Activated naive CD4-positive, alpha-beta T cell treated with anti-CD3 and anti-CD28 coated beads, Interleukin-2, amount 50 U/mL, for 72 hours (primary cell): ENCODE results near the gene SVIL. TPM values are rescaled to one million over a fixed set of nuclear protein-coding genes. Genes with fewer than 3 reads are reported as not detected.
"Not testable (repeated sequence)": the region's sequence is repeated elsewhere in the genome, so short reads cannot be mapped to it uniquely, and the experiment has no call there.

Source experiments
- ATAC-seq, 2 donors: fragments of 150-1000 bp; cut with Tn5 transposase; 2 replicates each; pipeline ENCODE4 v1.10.0; 2021; ENCODE audit warnings: mild to moderate bottlenecking in 2 of 2, moderate library complexity in 2 of 2
- DNase-seq, 2 donors: peaks; one replicate each; pipeline ENCODE4 v3.0.0; 2021 to 2022; ENCODE audit warnings: low spot score in 2 of 2
- H3K27ac Mint-ChIP-seq, 2 donors: one replicate each; pipeline ENCODE4 v1.8.0; 2022; ENCODE audit warnings: mild to moderate bottlenecking in 2 of 2, mixed read lengths in 2 of 2
- H3K36me3 Mint-ChIP-seq, 2 donors: one replicate each; pipeline ENCODE4 v1.8.0; 2022; ENCODE audit warnings: mixed read lengths in 2 of 2
- H3K9me3 Mint-ChIP-seq, 2 donors: one replicate each; pipeline ENCODE4 v1.8.0; 2022; ENCODE audit warnings: mixed read lengths in 2 of 2
- total RNA-seq, 2 donors: library from RNA; stranded (reverse); gene quantifications; one replicate each; pipeline ENCODE4 v1.2.3, GENCODE V29; 2022

SVIL gene
- total RNA-seq, 2 donors from 2014 or later = 7.4 to 12.4 TPM

DNA sequence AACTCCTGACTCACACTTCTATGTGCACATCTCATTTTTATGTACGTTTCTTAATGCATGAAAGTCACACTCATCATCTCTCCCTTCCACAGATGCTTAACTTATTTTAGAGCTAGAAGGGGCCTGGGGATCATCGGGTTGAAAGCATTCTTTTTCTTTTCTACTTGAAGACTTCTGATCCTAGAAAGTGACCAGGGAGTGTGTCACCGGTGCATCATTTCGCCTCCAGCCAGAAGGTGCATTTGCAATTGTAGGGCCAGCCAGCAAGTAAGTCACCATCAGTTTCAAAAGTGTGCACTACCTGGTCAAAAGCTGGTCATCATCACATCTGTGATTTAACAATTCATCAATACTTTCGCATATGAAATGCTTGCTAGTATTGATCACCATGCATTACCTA, 123.0 kb downstream of the SVIL start:
- not testable (repeated sequence) for DNase-seq, H3K9me3 Mint-ChIP-seq, ATAC-seq, H3K36me3 Mint-ChIP-seq, H3K27ac Mint-ChIP-seq

DNA sequence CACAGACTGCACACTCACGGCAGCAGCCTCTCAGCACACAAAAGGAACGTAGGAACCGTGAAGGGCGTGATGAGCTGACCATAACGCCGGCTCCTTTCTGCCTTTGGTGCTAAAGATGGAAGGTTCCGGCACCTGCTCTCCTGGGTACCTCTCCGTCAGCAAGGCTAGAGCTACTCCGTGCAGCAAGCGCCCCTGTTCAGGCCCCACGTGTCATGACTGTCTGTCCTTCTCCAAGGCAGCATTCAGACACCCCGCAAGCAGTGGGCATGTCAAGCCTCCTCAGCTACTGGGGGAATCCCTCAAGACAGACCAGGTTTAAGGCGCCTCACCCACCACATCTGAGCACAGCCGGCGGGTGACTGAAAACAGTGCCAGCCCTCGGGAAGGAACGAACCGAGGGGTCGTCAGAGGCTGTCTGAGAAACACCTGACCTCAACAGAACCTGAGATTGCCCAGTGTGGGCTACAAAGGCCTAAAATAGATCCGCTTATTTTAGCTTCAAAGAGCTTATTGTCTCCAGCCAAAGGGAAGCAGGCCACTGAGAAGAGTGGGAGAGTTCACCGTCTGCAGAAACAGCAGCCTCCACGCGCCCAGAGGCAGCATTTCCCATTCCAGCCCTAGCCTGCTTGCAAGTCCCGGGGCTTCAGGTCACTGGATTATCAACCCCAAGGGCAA, 124.2 kb downstream of the SVIL start:
- not testable (repeated sequence) for H3K9me3 Mint-ChIP-seq, ATAC-seq, DNase-seq, H3K36me3 Mint-ChIP-seq, H3K27ac Mint-ChIP-seq

DNA sequence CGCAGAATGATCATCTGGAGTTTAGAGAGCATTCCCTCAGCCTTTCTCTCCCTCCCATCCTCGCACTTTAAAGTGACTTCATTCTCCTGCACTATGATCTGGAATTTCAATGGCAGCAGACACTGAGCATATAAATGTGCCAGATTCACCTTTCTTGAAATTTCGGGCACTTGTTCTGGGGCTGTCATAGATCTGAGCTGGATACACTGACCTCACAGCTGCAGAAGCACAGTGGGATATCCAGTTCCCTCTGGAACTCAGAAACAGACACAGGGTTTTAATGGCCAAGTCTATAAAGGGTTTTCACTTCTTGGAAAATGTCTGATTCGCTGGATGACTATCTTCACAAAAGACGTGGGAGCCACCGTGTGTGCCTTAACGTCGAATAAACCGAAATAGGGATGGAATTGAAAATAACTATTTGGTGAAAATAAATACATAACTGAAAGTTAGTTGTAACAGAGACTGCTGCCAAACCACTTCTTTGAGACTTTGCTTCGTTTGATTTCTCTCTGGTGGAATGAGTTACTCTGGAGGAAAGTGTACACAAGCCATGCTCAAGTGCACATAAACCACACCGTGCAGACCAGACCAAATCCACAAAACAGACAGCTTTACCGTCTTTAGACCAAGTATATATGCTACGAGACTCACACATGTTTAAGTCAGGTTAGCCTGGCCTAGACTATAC, 126.1 kb downstream of the SVIL start:
- ATAC-seq (no peak), DNase-seq (no peak)
- H3K27ac Mint-ChIP-seq = peak overlapping the region in 1 of 2 donors; percentile 21
- no peaks in the 10 kb centered on the region for H3K36me3 Mint-ChIP-seq
- H3K9me3 Mint-ChIP-seq = no peaks in the 10 kb centered on the region

DNA sequence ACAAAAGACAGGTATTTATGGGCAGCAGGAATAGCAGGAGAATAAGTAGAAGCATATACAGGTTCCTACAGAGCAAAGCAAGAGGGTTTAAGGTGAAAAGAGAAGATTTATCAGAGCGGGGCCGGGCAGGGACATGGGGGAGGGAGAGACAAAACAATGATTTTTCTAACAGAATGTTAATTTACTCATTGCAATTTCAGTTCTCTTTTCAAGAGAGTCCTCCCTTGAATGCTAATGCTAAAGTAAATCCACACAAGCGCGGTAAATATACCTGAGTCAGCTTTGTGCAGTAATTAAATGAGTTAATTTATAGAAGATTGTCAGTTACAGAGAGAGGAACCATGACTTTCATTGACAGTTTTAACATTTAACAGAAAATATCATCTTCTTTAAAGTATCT, 127.0 kb downstream of the SVIL start:
- ATAC-seq, H3K27ac Mint-ChIP-seq, H3K36me3 Mint-ChIP-seq, DNase-seq, H3K9me3 Mint-ChIP-seq: not testable (repeated sequence)

DNA sequence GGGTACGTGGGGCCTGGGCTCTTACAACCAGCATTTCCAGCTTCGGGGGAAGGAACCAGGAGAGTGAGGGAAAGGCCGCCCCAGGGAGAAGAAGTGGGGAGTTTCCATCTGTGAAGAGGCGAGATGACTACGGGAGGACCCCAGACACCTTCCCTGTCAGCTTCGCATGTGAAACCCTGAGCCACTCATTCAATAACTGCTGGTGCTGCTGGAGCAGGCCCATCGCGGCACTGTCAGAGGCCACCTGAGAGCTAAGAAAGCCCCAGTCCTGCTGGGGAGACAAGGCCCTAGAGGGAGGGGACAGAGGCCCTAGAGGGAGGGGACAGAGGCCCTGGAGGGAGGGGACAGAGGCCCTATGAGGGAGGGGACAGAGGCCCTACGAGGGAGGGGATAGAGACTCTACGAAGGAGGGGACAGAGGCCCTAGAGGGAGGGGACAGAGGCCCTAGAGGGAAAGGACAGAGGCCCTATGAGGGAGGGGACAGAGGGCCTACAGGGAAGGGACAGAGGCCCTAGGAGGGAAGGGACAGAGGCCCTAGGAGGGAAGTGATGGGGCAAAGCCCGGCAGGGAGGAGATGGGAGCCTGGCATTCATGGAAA, 128.3 kb downstream of the SVIL start:
- not testable (repeated sequence) for H3K36me3 Mint-ChIP-seq, DNase-seq, H3K9me3 Mint-ChIP-seq
- peak in 1 of 2 donors; percentile 53 for ATAC-seq
- peak overlapping the region; percentile 1 to 69 for H3K27ac Mint-ChIP-seq

DNA sequence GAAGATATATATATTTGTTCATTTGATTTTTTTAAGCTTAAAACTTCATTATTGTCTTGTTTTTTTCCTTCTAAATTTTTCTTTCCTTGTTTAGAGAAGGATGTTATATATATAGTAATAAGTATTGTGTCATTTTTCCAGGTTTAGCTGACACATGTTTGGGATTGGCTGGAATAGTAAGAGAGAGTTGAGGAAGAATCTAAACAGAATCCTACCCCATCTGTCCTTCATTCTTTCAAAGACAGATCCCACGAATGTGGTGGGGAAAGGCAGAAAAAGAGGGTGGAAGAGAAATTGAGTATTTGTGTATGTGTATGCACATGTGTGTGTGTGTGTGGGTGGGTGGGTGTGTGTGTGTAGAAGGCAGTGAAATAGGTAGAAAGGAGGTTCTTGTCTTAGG, 132.4 kb downstream of the SVIL start:
- no peak for ATAC-seq
- no peaks in the 10 kb centered on the region for H3K9me3 Mint-ChIP-seq
- DNase-seq = no peak
- H3K27ac Mint-ChIP-seq = no peak overlapping the region
- H3K36me3 Mint-ChIP-seq = no peaks in the 10 kb centered on the region

DNA sequence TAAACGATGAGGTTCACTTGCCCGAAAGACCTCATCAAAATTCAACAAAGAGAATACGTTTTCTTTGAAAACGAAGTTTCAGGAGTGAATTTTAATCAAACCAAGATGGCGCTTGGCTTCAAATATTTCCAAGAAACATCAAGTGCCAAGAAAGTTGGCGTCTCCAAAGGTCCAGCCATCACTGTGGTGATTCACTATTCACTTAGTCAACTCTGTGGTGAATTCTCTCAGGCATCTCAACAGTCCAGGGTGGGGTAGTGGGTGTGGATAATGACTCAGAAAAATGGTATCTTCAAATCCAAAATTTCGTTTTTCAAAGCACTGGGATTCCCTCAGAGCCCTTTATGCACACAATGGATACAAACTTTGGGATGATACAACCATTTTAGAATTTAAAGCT, 133.1 kb downstream of the SVIL start:
- DNase-seq (no peak), ATAC-seq (no peak)
- H3K9me3 Mint-ChIP-seq = no peaks in the 10 kb centered on the region
- no peaks in the 10 kb centered on the region for H3K36me3 Mint-ChIP-seq
- no peak overlapping the region for H3K27ac Mint-ChIP-seq

DNA sequence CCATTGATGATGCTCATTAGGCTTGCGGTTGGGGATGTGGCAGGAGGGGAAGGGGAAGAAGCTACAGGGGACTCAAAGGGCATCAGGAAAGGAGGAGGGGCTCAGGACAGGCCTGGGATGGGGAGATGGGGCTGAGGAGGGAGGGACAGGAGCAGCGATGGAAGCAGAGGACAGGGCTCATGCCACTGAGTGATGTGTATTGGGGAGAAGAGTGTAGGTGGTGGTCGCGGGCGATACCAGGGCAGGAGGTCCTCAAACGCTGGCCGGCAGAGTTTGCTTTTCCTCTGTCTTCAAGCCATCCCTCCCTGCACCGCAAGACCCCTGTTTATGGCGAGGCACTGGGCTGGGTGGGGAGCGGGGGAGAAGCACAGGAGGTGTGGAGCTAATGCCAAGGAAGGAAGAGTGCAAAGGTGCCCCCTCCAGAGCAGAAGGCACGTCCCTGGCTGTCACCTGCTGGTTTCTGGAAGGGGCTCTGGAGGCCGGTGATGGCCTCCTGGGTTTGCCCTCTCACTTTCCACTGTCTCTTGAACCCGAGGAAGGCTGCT, 134.7 kb downstream of the SVIL start:
- no peaks in the 10 kb centered on the region for H3K9me3 Mint-ChIP-seq
- DNase-seq = no peak
- peaks cover 0 to 6% of the 10 kb centered on the region in 2 donors for H3K36me3 Mint-ChIP-seq
- peak overlapping the region in 1 of 2 donors; percentile 65 for H3K27ac Mint-ChIP-seq
- no peak for ATAC-seq

DNA sequence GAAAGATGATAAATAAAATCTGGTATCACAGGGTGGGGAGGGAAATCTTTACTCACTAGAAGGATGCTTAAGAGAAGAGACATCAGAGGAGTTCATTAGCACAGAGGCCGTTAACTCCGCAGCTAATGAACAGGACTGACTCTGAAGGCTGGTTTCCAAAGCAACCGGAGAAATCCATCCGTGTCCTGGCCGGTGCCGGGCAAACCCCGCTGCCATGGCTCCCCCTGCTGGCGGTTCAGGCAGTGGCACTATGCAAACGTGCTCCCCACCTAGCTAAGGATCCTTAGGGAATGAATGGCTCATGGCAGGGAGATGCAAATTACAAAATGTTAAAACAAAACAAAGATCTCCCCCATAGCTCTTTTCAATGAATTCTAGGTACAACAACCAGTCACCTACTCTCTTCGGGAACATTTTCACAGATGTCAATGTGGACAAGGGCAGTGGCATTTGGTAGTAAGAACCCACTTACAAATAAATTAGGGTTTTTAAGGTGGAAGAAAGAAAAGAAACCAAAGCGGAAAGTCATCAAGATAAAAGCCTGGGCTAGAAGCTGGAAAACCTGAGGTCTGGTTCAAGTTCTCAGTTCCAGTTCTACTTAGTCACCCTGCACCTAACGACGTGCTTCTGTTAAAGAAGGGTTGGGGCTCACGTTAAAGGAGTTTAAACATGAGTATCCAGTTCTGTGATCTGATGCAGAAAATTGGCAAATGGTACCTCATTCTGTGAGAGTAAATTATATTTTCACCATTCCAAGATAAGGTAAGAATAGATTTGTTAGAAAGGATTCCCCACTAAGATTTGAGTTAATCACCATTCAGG, 138.2 kb downstream of the SVIL start:
- peak; percentile 76 to 86 for ATAC-seq
- Mint-ChIP-seq H3K27ac (no peak overlapping the region), H3K9me3 (no peaks in the 10 kb centered on the region), H3K36me3 (peaks cover 0 to 7% of the 10 kb centered on the region in 2 donors)
- DNase-seq = peak in 1 of 2 donors; percentile 79

DNA sequence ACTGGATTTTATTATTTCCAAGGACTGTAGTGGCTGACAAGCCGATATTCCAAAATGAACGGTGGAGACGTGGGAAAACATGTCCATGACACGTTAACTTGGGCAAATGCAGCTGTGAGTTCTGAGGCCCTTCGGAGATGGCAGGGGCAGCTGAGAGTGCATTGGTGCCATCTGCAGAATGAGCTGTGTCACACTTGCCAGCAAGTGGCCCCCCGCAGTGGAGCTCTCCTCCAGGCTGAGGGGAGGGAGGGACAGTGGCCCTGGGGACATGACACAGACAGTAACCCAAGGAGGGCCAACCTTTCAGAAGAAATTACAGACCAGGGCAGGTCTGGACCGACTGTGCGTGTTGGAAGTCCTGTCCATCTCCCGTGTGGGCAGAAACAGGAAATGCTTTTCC, 139.4 kb downstream of the SVIL start:
- H3K9me3 Mint-ChIP-seq = no peaks in the 10 kb centered on the region
- no peak for ATAC-seq
- no peak for DNase-seq
- peaks cover 0 to 10% of the 10 kb centered on the region in 2 donors for H3K36me3 Mint-ChIP-seq
- no peak overlapping the region for H3K27ac Mint-ChIP-seq

DNA sequence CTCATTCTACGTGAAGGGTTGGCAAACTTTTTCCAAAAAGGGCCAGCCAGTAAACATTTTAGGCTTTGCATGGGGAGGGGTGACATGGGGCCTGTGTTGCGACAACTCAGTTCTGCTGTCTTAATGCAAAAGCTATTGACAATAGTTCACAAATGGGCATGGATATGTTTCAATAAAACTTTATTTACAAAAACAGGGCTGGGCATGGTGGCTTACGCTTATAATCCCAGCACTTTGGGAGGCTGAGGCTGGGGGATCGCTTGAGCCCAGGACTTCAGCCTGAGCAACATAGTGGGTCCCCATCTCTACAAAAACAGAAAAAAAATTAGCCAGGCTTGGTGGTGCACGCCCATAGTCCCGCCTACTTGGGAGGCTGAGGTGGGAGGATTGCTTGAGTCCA, 141.1 kb downstream of the SVIL start:
- ATAC-seq (no peak), DNase-seq (no peak)
- Mint-ChIP-seq H3K9me3 (no peaks in the 10 kb centered on the region), H3K36me3 (peaks cover 1 to 16% of the 10 kb centered on the region in 2 donors), H3K27ac (no peak overlapping the region)

DNA sequence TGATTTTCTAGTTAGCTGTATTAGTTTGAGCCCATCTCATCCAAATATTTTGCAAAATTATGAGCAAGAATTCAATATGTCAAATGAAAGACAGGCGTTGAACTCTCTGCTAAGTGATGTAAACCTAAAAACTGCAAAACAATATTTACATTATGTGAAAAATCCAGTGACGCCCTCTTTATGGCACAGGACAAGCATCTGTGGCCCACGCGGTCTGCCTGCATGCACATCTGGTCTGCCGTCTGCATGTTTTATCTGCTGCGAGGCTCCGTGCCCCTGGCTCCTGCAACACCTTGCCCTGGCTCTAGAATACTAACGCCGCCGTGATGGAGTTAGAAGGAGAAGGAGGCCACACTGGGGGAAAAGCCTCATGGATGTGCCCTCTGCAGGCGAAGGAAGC, 142.0 kb downstream of the SVIL start:
- DNase-seq (no peak), ATAC-seq (no peak)
- no peak overlapping the region for H3K27ac Mint-ChIP-seq
- H3K9me3 Mint-ChIP-seq = no peaks in the 10 kb centered on the region
- peaks cover 11 to 25% of the 10 kb centered on the region in 2 donors for H3K36me3 Mint-ChIP-seq

DNA sequence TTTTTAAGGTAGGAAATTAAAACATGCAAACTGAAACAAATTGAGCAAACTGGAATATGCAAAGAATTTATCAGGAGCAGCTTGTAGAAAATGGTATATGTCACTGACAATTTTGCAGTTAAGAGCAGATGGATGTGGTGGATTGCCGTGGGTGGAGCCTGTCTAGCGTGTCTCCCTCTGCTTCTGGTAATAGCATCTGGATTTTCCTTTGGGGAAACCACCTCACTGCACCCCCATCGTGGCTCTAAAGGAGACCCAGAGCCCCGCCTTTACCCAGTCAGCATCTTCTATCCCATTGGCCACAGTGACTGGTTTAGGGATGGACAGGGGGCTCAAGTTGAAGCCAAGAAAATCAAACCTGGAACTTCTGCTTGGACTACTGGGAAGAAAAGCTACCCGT, 142.9 kb downstream of the SVIL start:
- peaks cover 17 to 26% of the 10 kb centered on the region in 2 donors for H3K36me3 Mint-ChIP-seq
- H3K9me3 Mint-ChIP-seq = no peaks in the 10 kb centered on the region
- no peak for DNase-seq
- no peak for ATAC-seq
- H3K27ac Mint-ChIP-seq = no peak overlapping the region

DNA sequence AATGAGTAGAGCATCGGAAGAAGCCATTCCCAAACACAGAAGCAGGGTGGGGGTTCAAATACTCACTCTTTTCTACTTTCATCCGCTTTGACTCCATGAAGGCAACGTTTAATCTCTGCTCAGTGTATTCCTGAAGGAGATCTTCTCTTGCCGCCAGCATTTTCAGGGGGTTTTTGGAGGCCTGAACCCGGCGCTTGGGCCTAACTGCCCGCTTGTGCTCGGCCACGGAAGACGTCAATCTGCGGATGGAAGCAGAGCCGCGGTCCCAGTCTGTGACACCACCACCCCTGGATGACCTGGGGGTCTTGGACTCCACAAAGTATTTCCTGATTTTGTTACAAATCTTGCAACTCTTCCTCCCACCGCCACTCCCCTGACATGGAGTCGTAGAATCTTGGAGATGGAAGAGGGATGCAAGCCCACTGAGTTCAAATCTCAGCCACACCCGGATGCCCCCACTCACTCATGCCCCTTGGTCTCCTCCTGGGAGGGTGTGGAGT, 143.9 kb downstream of the SVIL start:
- not testable (repeated sequence) for DNase-seq, H3K9me3 Mint-ChIP-seq, ATAC-seq, H3K27ac Mint-ChIP-seq
- peaks cover 26 to 28% of the 10 kb centered on the region in 2 donors for H3K36me3 Mint-ChIP-seq

DNA sequence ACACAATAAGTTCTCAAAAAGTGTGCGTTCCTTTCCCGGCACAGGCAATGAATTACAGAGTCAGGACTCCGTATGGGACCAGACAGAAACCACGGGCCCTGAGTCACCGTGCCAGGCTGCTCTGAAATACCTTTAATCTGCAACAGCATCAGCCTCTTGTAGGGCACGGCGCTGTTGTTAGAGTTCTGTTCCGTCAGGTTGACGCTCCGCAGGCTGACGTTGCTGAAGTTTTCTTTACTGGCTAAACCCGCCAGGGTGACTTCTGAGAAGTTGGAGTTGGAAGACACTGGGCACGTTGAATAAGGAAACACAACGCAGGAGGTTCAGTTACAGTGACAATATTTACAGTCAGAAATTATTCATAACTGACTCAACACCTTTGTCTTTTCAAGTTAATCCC, 146.3 kb downstream of the SVIL start:
- H3K36me3 Mint-ChIP-seq = peaks cover 19 to 28% of the 10 kb centered on the region in 2 donors
- not testable (repeated sequence) for H3K9me3 Mint-ChIP-seq, DNase-seq
- H3K27ac Mint-ChIP-seq = peak overlapping the region in 1 of 2 donors; percentile 63
- peak; percentile 64 for ATAC-seq

DNA sequence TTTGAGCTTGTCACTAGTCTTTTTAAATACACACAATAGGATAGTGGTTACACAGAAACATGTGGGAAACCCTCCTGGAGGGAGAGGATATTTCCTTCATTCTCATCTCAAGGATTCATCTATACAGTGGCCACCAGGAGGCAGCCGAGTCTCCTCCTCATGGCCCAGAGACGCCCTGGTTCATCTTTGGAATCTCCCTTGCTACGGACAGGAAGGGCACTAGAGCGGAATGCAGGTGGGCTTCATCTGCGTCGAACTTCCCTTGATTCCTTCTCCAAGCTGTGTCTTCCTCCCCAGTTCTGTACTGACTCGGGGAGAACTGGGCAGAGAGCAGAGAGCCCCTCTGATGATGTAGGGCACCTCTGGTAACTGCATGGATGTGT, 146.9 kb downstream of the SVIL start:
- DNase-seq, ATAC-seq, H3K27ac Mint-ChIP-seq, H3K9me3 Mint-ChIP-seq: not testable (repeated sequence)
- H3K36me3 Mint-ChIP-seq = peaks cover 19 to 28% of the 10 kb centered on the region in 2 donors
